Effector CD4-positive, alpha-beta T cell (primary cell): ENCODE results near the gene SARDH.

Experiments
- DNase-seq: peaks from one replicate; pipeline ENCODE4 v3.0.0-alpha.2; 2020

The SARDH gene

GRCh38 chr9:133732639-133733408 is 5.3 kb downstream of the SARDH start:
- no peak for DNase-seq

GRCh38 chr9:133731876-133732638 is 6.1 kb downstream of the SARDH start:
- no peak for DNase-seq

- no peak for DNase-seq
These were observed 7.0 kb downstream of the SARDH start for GRCh38 chr9:133730994-133731715.

DNA sequence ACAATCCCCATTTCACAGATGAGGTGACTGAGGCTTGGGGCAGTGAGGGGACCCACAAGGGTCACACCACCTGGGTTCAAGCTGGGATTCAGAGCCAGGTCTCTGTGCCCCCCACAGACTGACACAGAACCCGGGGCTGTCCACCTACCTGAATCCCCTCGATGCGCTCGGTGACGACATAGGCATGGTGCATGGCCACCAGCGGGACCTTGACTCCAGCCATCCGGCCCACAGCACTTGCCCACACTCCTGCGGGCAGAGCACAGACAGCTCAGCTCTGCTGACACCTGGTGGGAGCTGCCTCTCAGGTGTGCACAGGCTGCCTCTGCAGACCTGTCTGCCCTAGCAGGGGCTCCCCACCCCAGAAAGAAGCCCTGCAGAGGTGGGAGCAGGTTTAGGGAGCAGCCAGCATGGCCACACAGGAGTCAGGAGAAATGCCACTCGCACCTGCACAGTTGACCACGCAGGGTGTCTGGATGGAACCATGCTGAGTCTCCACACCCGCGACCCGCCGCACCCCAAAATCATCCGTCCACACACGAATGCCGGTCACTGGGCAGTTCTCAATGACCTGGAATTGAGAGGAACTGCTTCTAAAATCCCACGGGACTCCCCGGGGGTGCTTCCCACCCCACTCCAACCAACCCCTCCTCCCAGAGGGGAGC is 8.4 kb downstream of the SARDH start:
- no peak for DNase-seq

DNA sequence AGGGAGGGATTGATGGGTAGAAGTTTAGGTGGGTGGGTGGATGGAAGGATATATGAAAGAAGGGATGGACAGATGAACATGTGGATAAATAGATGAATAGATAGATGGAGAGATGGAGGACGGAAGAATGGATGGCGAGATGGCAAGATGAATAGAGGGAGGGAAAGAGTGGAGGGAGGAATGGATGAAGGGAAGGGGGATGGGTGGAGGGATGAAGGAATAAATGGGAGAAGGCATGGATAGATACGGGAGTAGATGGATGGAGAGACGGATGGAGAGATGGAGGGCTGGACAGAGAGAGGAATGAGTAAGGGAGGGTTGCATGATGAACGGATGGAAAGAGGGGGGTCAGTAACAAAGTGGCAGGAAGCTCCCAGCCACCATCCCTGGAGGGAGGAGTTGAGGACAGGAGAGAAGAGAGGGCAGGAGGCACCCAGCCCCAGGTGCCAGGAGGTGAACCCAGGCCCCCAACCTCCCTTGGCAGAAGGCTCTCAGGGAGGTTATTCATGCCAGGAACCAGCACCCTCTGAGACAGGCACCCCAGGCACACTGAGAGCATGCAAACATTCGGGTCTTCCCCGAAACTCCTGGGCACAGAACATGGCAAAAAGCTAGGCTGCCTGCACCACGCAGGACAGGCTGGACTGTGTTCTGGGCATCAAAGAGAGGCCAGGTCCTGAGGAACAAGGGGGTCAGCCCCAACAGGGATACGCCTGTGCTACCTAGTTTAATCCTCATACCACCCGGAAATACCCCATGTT is 9.1 kb downstream of the SARDH start:
- DNase-seq, result no peak

- no peak for DNase-seq
These were observed 10.2 kb downstream of the SARDH start for GRCh38 chr9:133727876-133728441.

GRCh38 chr9:133727277-133727875 is 10.8 kb downstream of the SARDH start:
- no peak for DNase-seq

- DNase-seq, result peak; percentile 59
These were observed 11.5 kb downstream of the SARDH start for GRCh38 chr9:133726401-133727276.

DNA sequence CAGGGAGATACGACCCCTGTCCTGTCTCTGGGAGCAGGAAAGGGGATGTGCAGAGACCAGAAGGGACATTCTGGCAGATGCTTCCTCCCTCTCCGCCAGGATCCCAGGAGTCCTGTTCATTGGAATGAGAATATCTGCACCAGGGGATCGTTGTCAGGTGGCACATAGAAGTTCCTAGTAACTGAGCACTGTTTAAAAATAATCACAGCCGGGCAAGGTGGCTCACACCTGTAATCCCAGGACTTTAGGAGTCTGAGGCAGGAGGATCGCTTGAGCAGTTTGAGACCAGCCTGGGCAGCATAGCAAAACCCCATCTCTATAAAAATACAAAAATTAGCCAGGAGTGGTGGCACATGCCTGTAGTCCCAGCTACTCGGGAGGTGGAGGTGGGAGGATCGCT is 12.3 kb downstream of the SARDH start:
- DNase-seq, result no peak

DNA sequence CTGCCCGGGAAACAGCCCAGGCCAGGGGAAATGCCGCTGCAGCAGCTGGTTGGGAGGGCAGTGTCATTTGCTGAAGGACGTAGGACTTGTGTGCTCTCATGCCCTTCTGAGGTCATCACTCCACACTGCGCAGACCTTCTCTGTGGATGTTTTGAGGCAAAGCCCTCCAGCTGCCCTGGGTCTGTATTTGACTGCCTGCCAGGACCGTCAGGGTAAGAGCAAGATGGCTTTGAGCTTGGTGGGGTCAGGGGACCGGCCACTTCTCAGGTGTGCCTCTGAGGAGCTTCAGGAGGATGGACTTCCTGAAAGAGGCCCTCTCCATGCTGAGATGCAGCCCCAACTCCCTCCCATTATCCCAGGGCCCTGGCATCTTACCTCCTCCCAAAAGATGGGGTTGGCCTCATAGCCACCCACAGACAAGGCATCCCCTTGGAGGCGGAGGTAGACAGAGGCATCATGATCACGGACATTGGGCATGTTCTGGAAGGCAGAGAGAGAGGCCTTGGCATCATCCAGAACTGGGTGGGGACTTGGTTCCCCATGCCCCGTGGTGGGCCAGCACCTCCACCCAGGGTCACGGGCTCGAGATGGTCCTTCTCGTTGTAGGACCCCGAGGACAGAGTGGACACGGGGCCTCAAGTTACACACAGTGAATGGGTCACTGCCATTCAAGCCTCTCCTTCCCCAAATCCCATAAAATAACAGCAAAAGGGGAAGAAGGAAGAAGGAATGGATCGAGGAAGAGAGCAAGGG is 19.4 kb downstream of the SARDH start:
- no peak for DNase-seq

DNA sequence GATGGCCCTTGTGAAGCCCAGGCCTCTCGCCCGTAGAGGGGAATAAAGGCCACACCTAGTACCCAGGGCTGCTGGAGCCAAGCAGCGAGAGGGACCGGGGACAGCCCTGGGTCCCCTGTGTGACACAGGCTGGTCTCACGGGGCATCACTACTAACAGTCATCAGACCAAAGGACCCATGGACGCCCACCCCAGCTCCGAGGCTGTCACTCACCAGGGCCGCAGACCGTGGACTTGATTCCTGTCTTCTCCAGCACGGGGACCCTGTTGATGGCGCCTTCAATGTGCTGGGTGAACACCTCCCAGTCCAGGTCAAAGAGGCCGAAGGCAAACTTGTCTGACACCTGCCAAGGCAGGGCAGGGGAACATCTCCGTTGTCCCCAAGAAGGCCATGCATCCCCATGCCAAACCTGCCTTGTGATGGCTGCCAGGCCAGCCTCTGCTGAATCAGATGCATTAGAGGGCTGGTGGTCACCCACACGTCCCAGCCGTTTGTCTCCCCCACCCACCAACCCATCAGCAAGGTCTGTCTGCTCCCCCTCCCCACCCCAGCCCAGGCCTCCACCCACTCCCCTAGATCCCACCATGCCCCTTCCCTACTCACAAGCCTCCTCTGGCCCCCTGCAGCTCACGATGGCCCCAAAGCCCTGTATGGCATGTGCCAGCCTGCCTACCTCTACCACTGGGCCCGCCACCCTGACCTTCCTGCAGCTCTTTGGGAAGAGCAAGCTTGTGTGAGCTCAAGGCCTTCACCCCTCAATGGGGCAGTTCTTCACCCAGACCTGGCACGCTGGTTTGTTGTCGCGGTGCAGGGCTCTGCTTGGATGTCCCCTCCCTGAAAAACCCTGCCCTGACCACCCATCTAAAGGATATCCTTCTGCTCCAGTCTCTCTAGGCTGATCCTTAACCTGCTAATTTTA is 20.8 kb downstream of the SARDH start:
- DNase-seq, result no peak

DNA sequence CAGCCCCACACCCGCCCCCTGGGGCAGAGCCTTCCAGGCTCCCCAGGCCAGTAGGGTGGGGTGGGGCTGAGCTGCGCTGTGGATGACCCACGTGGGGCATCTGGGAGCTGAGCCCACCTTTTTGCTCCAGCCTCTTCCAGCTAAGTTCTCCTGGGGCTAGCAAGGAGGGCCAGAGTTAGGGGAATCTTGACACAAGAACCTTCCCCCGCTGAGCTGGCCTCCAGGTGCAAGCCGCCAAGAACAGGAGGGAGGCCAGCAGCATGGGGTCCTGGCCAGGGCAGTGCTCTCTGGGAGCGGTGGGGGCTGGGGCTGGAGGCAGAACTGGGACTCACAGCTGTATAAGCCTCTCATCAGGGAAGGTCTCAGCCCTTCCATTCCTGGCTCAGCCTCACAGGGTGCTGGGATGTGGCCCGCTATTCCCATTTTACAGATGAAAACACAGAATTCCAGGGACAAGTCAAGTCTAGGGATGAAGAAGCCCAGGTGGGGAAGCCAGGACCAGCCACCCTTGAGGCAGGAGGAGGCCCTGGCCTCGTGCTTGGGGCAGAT is 21.5 kb downstream of the SARDH start:
- DNase-seq, result no peak

DNA sequence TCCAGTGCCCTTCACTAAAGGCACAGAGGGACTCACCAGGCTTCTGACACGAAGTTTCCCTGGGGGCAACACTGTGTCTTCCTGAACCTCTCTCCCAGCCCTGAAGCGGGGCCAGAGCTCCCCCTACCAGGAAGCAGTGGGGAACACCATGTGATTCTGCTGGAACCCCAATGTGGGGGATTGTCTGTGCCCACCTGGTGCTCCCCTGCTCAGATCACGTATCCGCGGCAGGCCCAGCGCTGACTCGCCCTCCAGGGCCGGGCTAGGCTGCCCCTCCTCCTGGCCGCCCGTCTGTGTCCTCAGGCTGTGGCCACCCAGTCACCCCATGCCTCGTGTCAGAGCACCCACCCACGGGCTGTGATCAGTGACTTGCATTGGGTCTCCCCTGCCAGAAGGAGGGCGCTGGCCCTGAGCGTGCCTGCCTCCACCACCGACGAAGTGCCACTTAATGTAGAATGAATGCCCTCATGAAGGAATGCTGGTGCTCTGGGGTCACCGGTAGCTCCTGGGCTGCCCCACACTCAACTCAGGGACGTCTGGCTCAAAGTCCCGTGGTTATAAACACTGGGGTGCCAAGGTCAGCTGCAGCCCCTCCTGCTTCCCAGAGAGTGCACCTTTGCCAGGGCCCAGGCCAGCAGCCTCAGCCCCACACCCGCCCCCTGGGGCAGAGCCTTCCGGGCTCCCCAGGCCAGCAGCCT is 22.1 kb downstream of the SARDH start:
- no peak for DNase-seq

- no peak for DNase-seq
These were observed 22.8 kb downstream of the SARDH start for GRCh38 chr9:133715295-133715865.

GRCh38 chr9:133714606-133715294 is 23.4 kb downstream of the SARDH start:
- DNase-seq, result no peak

DNA sequence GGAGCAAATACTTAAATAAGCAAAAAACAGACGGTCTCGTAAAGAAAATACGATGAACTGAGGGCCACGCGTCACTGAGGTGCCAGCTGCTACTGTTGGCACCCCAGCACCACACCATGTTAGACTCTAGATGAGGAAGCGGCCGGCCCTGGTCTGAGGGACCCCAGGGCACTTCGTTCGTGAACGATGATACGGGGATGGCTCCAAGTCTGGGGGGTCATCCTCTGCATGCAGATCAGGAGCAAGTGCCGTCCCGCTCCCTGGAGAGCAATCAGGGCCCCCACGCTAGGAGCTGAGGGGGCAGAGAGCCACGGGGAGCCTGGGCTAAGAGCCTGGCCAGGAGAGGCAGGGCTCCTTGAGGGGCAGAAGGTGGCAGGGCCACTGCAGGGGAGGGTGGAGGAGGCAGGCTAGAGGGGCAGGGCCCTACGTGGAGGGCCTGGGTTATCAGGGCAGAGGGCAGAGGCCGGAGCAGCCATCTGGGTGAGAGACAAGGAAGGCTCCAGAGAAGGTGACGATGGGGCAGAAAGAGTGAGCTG is 24.1 kb downstream of the SARDH start:
- no peak for DNase-seq
